ENCODE measurements around the gene SAMD4A.
A peak's percentile ranks its signal among the peaks of the same experiment; 100 is the strongest.

SAMD4A gene

DNA sequence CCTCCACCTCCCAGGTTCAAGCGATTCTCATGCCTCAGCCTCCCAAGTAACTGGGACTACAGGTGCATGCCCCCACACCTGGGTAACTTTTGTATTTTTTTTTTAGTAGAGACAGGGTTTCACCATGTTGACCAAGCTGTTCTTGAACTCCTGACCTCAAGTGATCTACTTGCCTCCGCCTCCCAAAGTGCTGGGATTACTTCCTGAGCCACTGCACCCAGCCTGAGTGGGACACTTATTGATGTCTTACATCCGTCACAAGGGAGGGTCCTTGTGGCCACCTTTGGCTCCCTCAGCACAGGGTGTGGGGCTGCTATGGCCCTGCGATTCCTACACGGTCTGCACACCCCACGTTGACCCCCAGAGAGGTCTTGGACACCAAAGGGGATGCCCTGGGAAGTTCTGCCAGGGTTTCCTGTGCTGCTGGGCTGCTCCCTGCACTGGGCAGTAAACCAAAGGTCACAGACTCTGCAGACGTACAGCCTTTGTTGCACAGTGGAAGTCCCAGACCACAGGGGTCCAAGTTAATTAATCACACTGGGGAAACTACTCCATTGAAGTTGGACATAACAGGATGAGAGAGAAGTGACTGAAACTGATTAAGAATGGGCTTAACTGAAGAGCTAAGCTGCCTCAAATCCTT, 95.7 kb downstream of the SAMD4A start:
- DNase-seq (ENCODE audit: low spot score): no peak

DNA sequence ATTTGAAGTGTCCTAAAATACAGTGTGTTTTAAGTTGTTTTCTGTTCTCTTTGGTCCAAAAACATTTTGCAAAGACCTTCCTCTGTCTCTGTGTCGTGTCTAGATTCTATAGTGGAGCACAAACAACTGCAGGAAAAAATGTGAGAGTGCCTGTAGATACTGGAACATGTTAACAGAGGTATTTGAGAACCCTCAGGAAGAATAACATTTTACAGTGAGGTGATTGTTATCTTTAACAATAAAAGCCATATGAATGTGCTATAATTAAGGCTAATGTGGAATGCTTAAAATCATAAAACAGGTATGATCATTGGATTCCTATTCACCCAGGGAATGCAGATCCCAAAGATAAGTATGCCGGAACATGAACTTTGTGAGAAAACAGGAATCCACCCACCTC, 98.0 kb downstream of the SAMD4A start:
- DNase-seq (ENCODE audit: low spot score): no peak

DNA sequence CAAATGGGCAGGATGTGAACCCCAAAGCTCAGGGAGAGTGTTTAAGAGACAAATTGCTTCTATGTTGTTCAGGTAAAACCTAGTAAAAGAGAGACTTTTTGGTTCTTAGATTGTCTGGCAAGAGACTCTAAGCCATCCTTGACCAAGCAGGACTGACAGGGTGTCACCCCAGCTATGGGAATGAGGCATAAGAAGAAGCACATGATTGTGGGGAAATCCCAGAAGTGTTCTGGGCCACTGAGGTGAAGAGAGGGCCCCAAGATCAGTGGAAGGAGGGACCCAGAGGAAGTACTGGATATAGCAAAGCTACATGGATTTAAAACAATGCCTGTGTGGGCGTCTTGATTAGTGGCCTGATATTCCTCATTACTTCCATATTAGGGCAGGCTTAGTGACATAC, 99.0 kb downstream of the SAMD4A start:
- no peak for DNase-seq (ENCODE audit: low spot score)

DNA sequence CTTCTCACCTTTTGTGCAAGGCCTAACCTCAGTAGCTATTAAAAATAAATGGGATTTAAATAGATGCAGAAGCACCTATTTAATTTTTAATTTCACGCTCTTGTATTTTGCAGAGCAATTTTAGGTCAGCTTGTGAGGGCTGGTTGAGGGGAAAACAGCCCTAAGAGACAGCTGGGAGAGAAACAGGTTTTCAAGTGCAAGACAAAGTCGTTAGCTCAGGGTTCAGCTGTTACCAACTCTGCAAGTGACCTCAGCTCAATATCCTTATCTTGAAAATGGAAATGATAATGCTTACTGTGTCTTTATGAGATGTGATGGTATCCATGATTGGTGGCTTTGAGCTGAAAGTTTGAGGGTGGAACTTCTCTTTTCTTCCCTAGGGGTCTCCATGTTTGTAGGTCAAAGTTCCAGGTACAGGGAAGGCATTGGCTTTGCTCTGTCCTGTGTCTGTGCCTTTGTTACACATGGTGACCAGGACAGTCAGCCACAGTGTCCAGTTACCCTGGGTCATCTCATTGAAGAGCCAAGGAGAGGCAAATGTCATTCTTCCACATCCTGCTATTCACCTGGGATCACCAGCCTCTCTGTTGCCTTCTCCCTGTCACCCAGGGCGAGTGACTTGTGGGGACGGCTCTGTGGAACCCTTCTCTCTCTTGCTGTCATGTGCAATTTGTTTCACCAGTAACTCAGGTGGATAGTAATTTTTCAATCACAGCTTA, 100.3 kb downstream of the SAMD4A start:
- no peak for DNase-seq (ENCODE audit: low spot score)

GRCh38 chr14:54667764-54668163, 100.8 kb downstream of the SAMD4A start:
- no peak for DNase-seq (ENCODE audit: low spot score)

- DNase-seq (ENCODE audit: low spot score): no peak
Measured at GRCh38 chr14:54669721-54670561, 103.0 kb downstream of the SAMD4A start.

- no peak for DNase-seq (ENCODE audit: low spot score)
Measured at GRCh38 chr14:54671537-54671936, 104.6 kb downstream of the SAMD4A start.

DNA sequence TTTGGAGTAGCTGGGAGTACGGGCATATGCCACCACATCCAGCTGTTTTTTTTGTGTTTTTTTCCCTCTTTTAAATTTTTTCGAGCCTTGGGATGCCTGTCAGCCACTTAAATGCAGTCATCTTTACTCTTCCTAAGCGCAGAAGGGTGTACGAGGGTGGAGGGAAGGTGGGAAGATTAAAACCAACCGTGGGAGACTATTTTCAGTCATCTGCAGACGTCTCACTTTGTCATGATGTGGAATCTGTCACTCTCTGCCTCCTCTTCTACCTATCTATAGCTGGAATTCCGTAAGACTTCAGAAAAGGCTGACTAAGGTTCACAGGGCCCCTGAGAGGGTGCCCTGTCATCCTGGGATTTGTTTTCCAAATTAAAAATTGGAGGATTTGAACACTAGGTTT, 105.3 kb downstream of the SAMD4A start:
- peak; percentile 80 for DNase-seq (ENCODE audit: low spot score)

DNA sequence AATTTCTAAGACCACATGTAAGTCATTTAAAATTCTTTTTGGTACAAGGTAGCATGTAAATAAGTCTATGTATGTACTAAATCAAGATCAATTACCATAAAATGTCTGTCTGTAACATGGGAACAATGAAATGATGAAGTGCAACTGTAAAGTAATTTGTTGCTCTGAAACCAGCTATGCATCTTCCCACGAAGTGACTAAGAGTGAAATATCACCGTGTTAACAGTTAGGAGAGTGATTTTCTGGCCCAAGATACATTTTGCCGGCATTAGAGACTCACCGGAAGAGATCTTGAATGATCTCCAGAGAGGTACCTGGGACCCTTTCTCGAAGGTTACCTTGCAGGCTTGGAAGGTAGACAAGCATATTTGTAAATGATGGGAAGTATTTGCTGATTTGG, 105.8 kb downstream of the SAMD4A start:
- DNase-seq (ENCODE audit: low spot score): no peak

DNA sequence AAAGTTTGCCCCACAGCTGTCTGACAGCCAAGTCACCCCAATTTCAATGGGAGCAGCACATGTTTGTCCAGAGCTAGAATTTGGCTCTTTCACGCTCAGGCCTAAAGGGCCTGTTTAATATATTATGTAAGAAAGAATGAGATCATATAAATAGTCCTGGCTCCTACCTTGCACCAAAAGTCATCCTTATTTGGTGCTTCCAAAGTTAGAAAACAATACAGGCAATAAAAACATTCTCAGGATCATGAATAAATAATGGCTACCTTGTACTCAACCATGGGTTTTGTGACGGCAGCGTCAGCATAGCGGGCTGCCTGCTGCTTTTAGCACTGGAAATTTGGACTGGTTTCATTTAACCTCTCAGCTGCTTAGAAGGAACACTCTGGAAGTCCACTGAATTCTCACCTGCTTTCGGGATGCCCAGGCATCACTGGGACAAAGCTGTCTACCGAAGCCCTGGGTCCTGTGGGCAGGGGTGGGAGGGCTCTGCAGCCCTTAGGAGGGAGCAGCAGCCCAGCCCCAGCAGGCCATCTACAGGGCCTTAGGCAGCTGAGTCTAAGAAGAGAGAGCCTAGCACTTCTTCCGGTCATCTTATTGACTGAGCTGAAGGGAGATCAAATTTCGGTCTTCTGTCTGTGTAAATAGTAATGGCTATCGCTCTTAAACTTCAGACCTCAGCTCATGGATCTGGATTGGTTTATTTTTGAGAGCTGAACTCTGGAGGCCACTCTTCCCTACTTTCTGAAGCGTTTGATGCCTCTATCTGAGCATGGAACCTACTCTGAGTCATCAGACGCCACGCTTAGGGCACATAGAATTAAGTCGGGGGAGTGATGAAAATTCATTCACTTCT, 106.5 kb downstream of the SAMD4A start:
- DNase-seq (ENCODE audit: low spot score): no peak

DNA sequence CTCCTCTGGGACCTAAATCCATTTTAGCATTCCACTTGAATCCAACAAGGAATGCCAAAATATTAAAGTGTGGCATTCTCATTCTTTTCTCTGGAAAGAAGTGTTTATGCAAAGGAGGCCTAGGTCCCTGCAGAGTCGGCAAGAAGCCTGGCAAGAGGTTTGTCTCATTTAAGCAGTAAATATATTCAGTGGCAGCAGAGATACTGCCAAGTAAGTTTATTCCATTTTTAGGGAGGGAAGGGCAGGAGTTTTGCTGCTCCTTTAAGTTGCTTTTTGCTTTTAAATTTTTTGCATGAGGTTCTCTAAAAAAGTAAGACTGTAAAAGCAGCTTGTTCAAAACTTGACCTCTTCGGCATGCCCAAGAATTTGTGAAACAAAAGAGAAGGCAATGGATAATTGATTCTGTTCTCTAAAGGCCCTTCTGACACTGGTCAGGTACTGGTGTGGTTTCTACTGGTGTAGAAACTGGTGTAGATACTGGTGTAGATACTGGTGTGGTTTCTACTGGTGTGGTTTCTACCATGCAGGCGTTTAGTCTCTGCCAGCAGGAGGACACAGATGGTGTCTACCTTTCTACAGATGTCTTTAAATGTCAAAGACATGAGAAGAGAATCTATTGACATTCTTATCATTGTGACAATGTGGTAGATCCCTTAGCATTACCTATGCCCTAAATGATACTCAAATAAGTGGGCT, 107.3 kb downstream of the SAMD4A start:
- DNase-seq (ENCODE audit: low spot score): no peak

DNA sequence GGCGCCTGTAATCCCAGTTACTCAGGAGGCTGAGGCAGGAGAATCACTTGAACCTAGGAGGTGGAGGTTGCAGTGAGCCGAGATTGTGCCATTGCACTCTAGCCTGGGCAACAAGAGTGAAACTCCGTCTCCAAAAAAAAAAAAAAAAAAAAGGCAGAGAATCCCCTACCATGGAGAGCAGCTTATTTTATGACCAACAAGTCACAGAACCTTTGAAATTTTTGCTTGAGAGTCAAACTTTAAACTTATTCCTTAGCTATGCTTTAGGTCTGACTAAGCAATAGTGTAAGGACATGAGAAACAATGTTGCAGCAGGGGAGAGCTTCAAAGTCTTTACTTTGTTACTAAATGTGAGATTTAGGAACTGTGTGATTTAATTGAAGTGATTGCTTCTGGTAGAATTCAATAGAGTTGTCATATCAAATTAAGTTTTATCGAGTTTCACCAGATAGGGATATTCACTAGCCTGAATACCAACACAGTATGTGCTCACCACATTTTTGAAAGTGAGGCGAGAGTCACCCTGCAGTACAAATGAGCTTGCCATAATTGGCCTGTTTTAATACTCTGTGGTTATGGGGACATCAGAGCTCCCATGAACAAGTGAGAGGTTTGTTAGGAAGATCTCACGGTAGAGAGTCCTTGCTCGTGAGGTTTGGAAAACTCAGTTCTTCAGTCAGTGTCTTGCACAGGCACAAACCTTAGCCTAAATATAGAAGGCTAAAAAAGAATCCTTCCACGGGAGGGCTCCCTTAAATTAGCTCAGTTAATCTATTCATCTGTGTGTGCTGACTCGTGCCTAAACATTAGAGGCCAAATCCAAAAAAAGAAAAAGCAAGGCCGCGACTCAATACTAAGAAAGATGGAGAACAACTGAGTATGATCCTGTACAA, 108.6 kb downstream of the SAMD4A start:
- DNase-seq (ENCODE audit: low spot score): no peak

GRCh38 chr14:54676812-54677708, 110.1 kb downstream of the SAMD4A start:
- DNase-seq (ENCODE audit: low spot score): peak; percentile 53

- no peak for DNase-seq (ENCODE audit: low spot score)
Measured at GRCh38 chr14:54680651-54681050, 113.7 kb downstream of the SAMD4A start.

DNA sequence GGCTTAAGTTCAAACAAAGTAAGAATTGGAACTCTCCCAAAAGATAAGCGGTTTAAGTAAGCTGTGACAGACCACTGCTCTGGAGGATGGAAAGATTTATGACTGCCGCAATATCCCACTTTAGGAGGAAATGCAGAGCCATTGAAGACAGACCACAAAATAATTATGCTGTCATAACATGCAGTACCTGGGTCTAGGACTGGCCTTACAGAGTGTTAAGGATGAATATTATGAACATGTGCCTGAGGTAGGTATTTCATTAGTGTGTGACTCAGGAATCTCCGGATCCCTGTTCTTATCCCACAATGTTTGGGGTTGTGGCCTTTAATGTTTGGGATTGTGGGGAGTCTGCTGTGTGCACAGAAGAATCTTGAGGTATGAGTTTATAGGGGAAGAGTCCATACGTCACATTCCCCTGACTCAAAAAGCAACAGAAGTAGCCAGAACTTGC, 114.9 kb downstream of the SAMD4A start:
- DNase-seq (ENCODE audit: low spot score): no peak

DNA sequence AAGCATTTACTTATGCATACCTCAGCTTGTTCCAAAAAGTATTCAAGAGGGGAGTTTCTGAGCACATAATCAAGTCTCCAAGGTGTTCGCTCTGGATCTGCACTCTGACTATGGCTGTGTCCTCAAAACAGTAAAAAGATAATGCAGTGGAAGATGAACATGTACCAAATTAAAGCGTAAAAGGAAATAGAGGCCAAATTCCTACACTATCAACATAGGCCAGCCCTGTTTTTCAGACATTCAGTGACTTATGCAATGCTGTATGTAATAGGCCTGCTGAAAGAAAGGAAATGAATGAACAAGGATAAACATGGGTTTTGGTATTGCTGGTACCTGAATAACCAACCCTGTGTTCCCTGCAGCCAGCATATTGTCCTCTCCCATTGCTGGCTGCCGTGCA, 115.7 kb downstream of the SAMD4A start:
- no peak for DNase-seq (ENCODE audit: low spot score)

DNA sequence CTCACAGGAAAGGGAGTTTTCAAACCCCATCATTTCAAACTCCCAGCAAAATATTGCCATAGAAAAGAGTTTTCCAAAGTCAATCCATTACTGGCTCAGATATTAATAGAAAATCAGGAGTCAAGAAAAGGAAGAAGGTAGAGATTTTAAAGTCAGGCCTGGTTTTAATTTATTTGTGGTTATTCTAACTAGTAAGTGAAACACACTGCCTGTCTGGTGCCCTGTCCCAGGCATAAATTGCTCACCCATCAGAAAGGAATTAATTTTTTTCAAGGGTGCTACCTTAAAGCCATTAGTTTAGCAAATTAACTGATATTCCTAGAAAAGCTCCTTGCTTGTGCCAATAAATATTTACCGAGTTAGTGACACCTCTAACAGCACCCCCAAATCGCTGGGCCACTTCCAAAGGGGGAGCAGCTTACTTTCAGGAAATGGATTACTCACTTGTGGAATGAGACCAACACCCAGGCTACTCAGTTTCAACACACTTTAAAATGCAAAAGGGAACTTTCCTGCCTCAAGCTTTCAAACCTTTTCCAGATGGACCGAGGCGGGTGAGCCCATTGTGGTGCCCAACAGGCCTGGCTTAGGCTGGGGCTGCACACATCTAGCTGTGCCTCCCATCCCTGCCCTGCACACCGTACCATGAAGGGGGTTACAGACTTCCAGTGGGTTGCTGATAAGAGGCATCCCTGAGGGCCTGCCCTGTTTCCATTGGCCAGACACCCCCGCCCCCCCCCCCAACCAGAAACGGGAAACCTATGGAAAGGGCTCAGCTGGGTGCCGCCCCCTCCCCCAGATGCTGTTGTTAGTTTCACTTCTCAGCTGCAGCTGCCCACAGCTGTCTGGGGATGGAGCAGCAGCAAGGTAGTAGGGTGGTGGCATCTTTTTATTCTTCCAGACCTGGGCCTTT, 117.2 kb downstream of the SAMD4A start:
- DNase-seq (ENCODE audit: low spot score): no peak

DNA sequence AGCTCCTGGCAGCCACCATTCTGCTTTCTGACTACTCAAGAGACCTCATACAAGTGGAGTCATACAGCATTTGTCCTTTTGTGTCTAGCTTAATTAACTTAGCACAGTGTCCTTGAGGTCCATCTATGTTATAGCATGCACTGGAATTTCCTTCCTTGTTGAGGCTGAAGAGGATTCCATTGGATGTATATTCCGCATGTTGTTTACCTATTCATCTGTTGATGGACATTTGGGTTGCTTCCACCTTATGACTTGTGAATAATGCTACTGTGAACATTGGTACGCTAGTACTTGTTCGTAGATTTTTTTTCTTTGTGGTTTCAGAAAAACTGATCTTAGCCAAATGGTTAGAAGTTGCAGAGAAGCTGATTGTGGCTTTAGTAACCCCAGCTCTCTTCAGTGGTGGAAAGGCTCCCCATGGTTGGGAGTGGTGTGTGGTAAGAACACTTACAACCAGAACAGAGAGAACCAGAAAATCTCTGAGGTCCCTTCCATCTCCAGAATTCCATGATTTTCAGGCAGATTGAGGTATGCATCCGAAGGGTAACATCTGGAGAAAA, 118.4 kb downstream of the SAMD4A start:
- no peak for DNase-seq (ENCODE audit: low spot score)

Measured in putamen (tissue), 1 donor.